DND-41 (cell line): ENCODE data around the gene TTLL11.

Source experiments
- ATAC-seq: fragments of 200-7000 bp; cut with Tn5 transposase; 3 replicates; pipeline ENCODE4 v1.9.1; 2021; ENCODE audit warnings: low read depth; ENCODE audit not compliant: insufficient read depth
- DNase-seq: peaks from one replicate; pipeline ENCODE4 v3.0.0-alpha.2; 2020
- H2AFZ ChIP-seq: 2 replicates; pipeline ENCODE4 v1.6.0; 2012; ENCODE audit warnings: low read depth, low read length
- H3K27ac ChIP-seq: 2 replicates; pipeline ENCODE4 v1.5.1; 2012; ENCODE audit warnings: low read length, inconsistent platforms
- H3K27me3 ChIP-seq: fragments of 200-600 bp; sonication (generic); 2 replicates; pipeline ENCODE4 v1.6.0; 2012; ENCODE audit warnings: low read length, mild to moderate bottlenecking, inconsistent platforms; ENCODE audit not compliant: insufficient read depth, poor library complexity
- H3K36me3 ChIP-seq: 2 replicates; pipeline ENCODE4 v1.5.1; 2012; ENCODE audit warnings: low read length, inconsistent platforms; ENCODE audit not compliant: insufficient read depth
- H3K4me1 ChIP-seq: 2 replicates; pipeline ENCODE4 v1.5.1; 2012; ENCODE audit warnings: mild to moderate bottlenecking, low read length; ENCODE audit not compliant: insufficient read depth
- H3K4me2 ChIP-seq: 2 replicates; pipeline ENCODE4 v1.6.0; 2012; ENCODE audit warnings: mild to moderate bottlenecking, moderate library complexity, low read length, inconsistent platforms; ENCODE audit not compliant: insufficient read depth
- H3K4me3 ChIP-seq, 2 experiments: fragments of 200-600 bp in 1 of 2; shearing (Covaris generic) in 1 of 2; 2 replicates each; pipeline ENCODE4 v1.5.1; 2012 to 2016; ENCODE audit warnings: inconsistent platforms in 2 of 2, low read length in 2 of 2, mild to moderate bottlenecking in 2 of 2, low read depth in 1 of 2, moderate library complexity in 1 of 2
- H3K79me2 ChIP-seq: 2 replicates; pipeline ENCODE4 v1.6.0; 2012; ENCODE audit warnings: low read length, inconsistent platforms; ENCODE audit not compliant: insufficient read depth
- H3K9ac ChIP-seq: 2 replicates; pipeline ENCODE4 v1.6.0; 2012; ENCODE audit warnings: low read depth, mild to moderate bottlenecking, inconsistent platforms, low read length, moderate library complexity
- H3K9me3 ChIP-seq: 2 replicates; pipeline ENCODE4 v1.5.1; 2012; ENCODE audit warnings: low read length, moderate library complexity, mild to moderate bottlenecking, inconsistent platforms; ENCODE audit not compliant: insufficient read depth, severe bottlenecking
- H4K20me1 ChIP-seq: 2 replicates; pipeline ENCODE4 v1.6.0; 2012; ENCODE audit warnings: low read length; ENCODE audit not compliant: insufficient read depth
- CTCF ChIP-seq: IDR thresholded peaks from 2 replicates; pipeline ENCODE4 v1.5.1; 2012; ENCODE audit warnings: borderline replicate concordance, low read length, moderate library complexity, mild to moderate bottlenecking; ENCODE audit not compliant: poor library complexity, severe bottlenecking; ENCODE audit errors: extremely low read depth
- EZH2 ChIP-seq: IDR thresholded peaks from 3 replicates; pipeline ENCODE4 v1.6.1; 2012; ENCODE audit warnings: borderline replicate concordance, low read depth, mild to moderate bottlenecking, moderate library complexity, low read length, inconsistent platforms; ENCODE audit not compliant: severe bottlenecking

TTLL11 gene

GRCh38 chr9:121779381-121780117 is 313.6 kb downstream of the TTLL11 start:
- H3K27ac ChIP-seq = no peak overlapping the region
- no peak for ATAC-seq
- H3K4me3 ChIP-seq = no peak overlapping the region
- DNase-seq = no peak
- no peak for TF ChIP-seq CTCF
- TF ChIP-seq EZH2 = no peak
- H3K9ac ChIP-seq = no peak overlapping the region
- no peak overlapping the region for H3K4me2 ChIP-seq
- peaks cover 7% of the 10 kb centered on the region; the same call in 1 of the 2 replicates for H3K4me1 ChIP-seq
- no peaks in the 10 kb centered on the region for H3K36me3 ChIP-seq
- H2AFZ ChIP-seq = no peak overlapping the region
- H3K79me2 ChIP-seq = no peaks in the 10 kb centered on the region
- peaks cover 3% of the 10 kb centered on the region for H3K27me3 ChIP-seq
- no peaks in the 10 kb centered on the region; the same call in 1 of the 2 replicates for H4K20me1 ChIP-seq
- no peaks in the 10 kb centered on the region for H3K9me3 ChIP-seq

GRCh38 chr9:121778252-121779225 is 314.6 kb downstream of the TTLL11 start:
- Histone ChIP-seq H3K9me3 (no peaks in the 10 kb centered on the region), H3K4me3 (no peak overlapping the region), H3K36me3 (no peaks in the 10 kb centered on the region), H3K79me2 (no peaks in the 10 kb centered on the region), H3K4me1 (no peaks in the 10 kb centered on the region), H3K9ac (no peak overlapping the region), H2AFZ (no peak overlapping the region), H3K27me3 (peaks cover 3% of the 10 kb centered on the region), H3K27ac (no peak overlapping the region), H3K4me2 (no peak overlapping the region), H4K20me1 (no peaks in the 10 kb centered on the region; the same call in 1 of the 2 replicates)
- DNase-seq = no peak
- TF ChIP-seq CTCF = no peak
- TF ChIP-seq EZH2 = no peak
- ATAC-seq = no peak

- H3K4me2 ChIP-seq = no peak overlapping the region
- no peak overlapping the region for H3K27ac ChIP-seq
- DNase-seq (no peak), ATAC-seq (no peak)
- no peaks in the 10 kb centered on the region for H4K20me1 ChIP-seq
- H2AFZ ChIP-seq = no peak overlapping the region
- no peaks in the 10 kb centered on the region for H3K36me3 ChIP-seq
- TF ChIP-seq CTCF = no peak
- no peak overlapping the region for H3K4me3 ChIP-seq
- H3K9ac ChIP-seq = no peak overlapping the region
- no peaks in the 10 kb centered on the region for H3K4me1 ChIP-seq
- H3K27me3 ChIP-seq = peaks cover 3% of the 10 kb centered on the region
- H3K9me3 ChIP-seq = no peaks in the 10 kb centered on the region
- no peaks in the 10 kb centered on the region for H3K79me2 ChIP-seq
These were observed 316.1 kb downstream of the TTLL11 start for GRCh38 chr9:121776739-121777637.
